Smooth muscle cell (in vitro differentiated cells): ENCODE results near the gene RNF123. TPM values are rescaled to one million over a fixed set of nuclear protein-coding genes. Genes with fewer than 3 reads are reported as not detected.

Experiments
- DNase-seq: peaks from one replicate; lab custom pipeline; 2025; ENCODE audit not compliant: unreplicated experiment; lab: John Stamatoyannopoulos, UW
- H2AFZ ChIP-seq: fragments of 200-600 bp; sonication (generic); 2 replicates; pipeline ENCODE4 v1.6.0; 2016; ENCODE audit warnings: antibody characterized with exemption, low read depth, mild to moderate bottlenecking
- H3F3A ChIP-seq: fragments of 200-600 bp; sonication (generic); 2 replicates; pipeline ENCODE4 v1.6.0; 2017; ENCODE audit warnings: antibody characterized with exemption, low read depth
- H3K27ac ChIP-seq: fragments of 200-600 bp; sonication (generic); 2 replicates; pipeline ENCODE4 v1.5.1; 2016; ENCODE audit warnings: low read depth, mild to moderate bottlenecking
- H3K27me3 ChIP-seq: fragments of 200-600 bp; sonication (generic); 2 replicates; pipeline ENCODE4 v1.6.1; 2016; ENCODE audit warnings: low read depth, mild to moderate bottlenecking
- H3K36me3 ChIP-seq: fragments of 200-600 bp; sonication (generic); 2 replicates; pipeline ENCODE4 v1.5.1; 2016; ENCODE audit warnings: low read depth
- H3K4me1 ChIP-seq: fragments of 200-600 bp; sonication (generic); 2 replicates; pipeline ENCODE4 v1.5.1; 2016; ENCODE audit warnings: low read depth
- H3K4me2 ChIP-seq: fragments of 200-600 bp; sonication (generic); 2 replicates; pipeline ENCODE4 v1.6.0; 2016; ENCODE audit warnings: mild to moderate bottlenecking
- H3K4me3 ChIP-seq: fragments of 200-600 bp; sonication (generic); 2 replicates; pipeline ENCODE4 v1.5.1; 2016; ENCODE audit warnings: mild to moderate bottlenecking
- H3K79me2 ChIP-seq: fragments of 200-600 bp; sonication (generic); 2 replicates; pipeline ENCODE4 v1.6.0; 2016; ENCODE audit warnings: low read depth, mild to moderate bottlenecking
- H3K9ac ChIP-seq: fragments of 200-600 bp; sonication (generic); 2 replicates; pipeline ENCODE4 v1.6.0; 2016; ENCODE audit warnings: low read depth
- H3K9me3 ChIP-seq: fragments of 200-600 bp; sonication (generic); replicated peaks from 2 replicates; pipeline ENCODE4 v1.5.1; 2016; ENCODE audit warnings: low read depth
- H4K20me1 ChIP-seq: fragments of 200-600 bp; sonication (generic); 2 replicates; pipeline ENCODE4 v1.6.0; 2016; ENCODE audit warnings: low read depth
- CTCF ChIP-seq: fragments of 200-600 bp; sonication (generic); IDR thresholded peaks from 2 replicates; pipeline ENCODE4 v1.5.1; 2017; ENCODE audit warnings: borderline replicate concordance, mild to moderate bottlenecking, antibody characterized with exemption; ENCODE audit not compliant: insufficient read depth, poor library complexity, severe bottlenecking
- WGBS: methylation state at CpG from one replicate; pipeline ENCODE4 v1.1.7; 2016; ENCODE audit warnings: low lambda C conversion rate; 5-methylcytosine and 5-hydroxymethylcytosine counted together
- polyA plus RNA-seq: library from polyadenylated mRNA; unstranded; fragments of >200 nt; fragmentation: Nextera tagmentation; extraction: Ambion mirVana; gene quantifications from 2 replicates; pipeline ENCODE4 v1.2.1, GENCODE V29; 2016
- total RNA-seq: library from RNA; depleted of rRNA; stranded (reverse); fragments of >200 nt; gene quantifications from 2 replicates; pipeline ENCODE4 v1.2.3, GENCODE V29; 2014

RNF123 gene
- total and polyA plus RNA-seq, 2 experiments from 2014 or later, result 15.8 to 23.9 TPM

- Histone ChIP-seq H3K4me2 (no peak overlapping the region), H3K4me3 (no peak overlapping the region), H3K27ac (no peak overlapping the region), H3K4me1 (peaks cover 6% of the 10 kb centered on the region), H3K9ac (no peak overlapping the region), H3K36me3 (no peaks in the 10 kb centered on the region), H3F3A (peaks cover 8% of the 10 kb centered on the region), H3K79me2 (peaks cover 12% of the 10 kb centered on the region), H2AFZ (no peak overlapping the region), H3K9me3 (no peaks in the 10 kb centered on the region), H3K27me3 (no peaks in the 10 kb centered on the region), H4K20me1 (no peaks in the 10 kb centered on the region)
- DNase-seq, result no peak
- 98% methylated on average over 19 of the region's 19 CpGs for WGBS
- no peak for TF ChIP-seq CTCF
Measured at GRCh38 chr3:49727154-49727923, 38.0 kb downstream of the RNF123 start.

- H3F3A ChIP-seq, result peaks cover 8% of the 10 kb centered on the region
- no peaks in the 10 kb centered on the region for H3K27me3 ChIP-seq
- peaks cover 2% of the 10 kb centered on the region for H3K4me1 ChIP-seq
- TF ChIP-seq CTCF, result no peak
- H3K79me2 ChIP-seq, result peaks cover 6% of the 10 kb centered on the region
- H3K4me2 ChIP-seq, result no peak overlapping the region
- H3K36me3 ChIP-seq, result no peaks in the 10 kb centered on the region
- no peak overlapping the region for H3K4me3 ChIP-seq
- no peaks in the 10 kb centered on the region for H3K9me3 ChIP-seq
- H2AFZ ChIP-seq, result no peak overlapping the region
- H3K9ac ChIP-seq, result no peak overlapping the region
- DNase-seq, result no peak
- 98% methylated on average over 15 of the region's 15 CpGs for WGBS
- H4K20me1 ChIP-seq, result no peaks in the 10 kb centered on the region
- no peak overlapping the region for H3K27ac ChIP-seq
Measured at GRCh38 chr3:49727924-49728361, 38.6 kb downstream of the RNF123 start.

GRCh38 chr3:49729966-49730609, 40.7 kb downstream of the RNF123 start:
- H3K36me3 ChIP-seq, result no peaks in the 10 kb centered on the region
- no peak overlapping the region for H3K4me3 ChIP-seq
- no peak for DNase-seq
- no peak overlapping the region for H3K4me2 ChIP-seq
- WGBS, result 99% methylated on average over 4 of the region's 4 CpGs
- H3K9ac ChIP-seq, result no peak overlapping the region
- no peak overlapping the region for H3K27ac ChIP-seq
- no peaks in the 10 kb centered on the region for H3K4me1 ChIP-seq
- H4K20me1 ChIP-seq, result peaks cover 6% of the 10 kb centered on the region
- H3K79me2 ChIP-seq, result peaks cover 6% of the 10 kb centered on the region
- no peaks in the 10 kb centered on the region for H3K9me3 ChIP-seq
- no peaks in the 10 kb centered on the region for H3K27me3 ChIP-seq
- no peak overlapping the region for H2AFZ ChIP-seq
- no peaks in the 10 kb centered on the region for H3F3A ChIP-seq
- no peak for TF ChIP-seq CTCF

- Histone ChIP-seq H3F3A (no peaks in the 10 kb centered on the region), H4K20me1 (peaks cover 6% of the 10 kb centered on the region), H3K27ac (no peak overlapping the region), H3K4me2 (no peak overlapping the region), H3K4me3 (no peak overlapping the region), H3K79me2 (peaks cover 6% of the 10 kb centered on the region), H3K9me3 (no peaks in the 10 kb centered on the region), H3K27me3 (no peaks in the 10 kb centered on the region), H3K4me1 (no peaks in the 10 kb centered on the region), H3K9ac (no peak overlapping the region), H2AFZ (no peak overlapping the region), H3K36me3 (peaks cover under 1% of the 10 kb centered on the region)
- DNase-seq, result no peak
- WGBS, result 98% methylated on average over 11 of the region's 11 CpGs
- TF ChIP-seq CTCF, result no peak
Measured at GRCh38 chr3:49732597-49732996, 43.2 kb downstream of the RNF123 start.
